8988T (cell line): ENCODE measurements around the gene SLC25A11.
A peak's percentile ranks its signal among the peaks of the same experiment; 100 is the strongest.
"Not testable (repeated sequence)": the region's sequence is repeated elsewhere in the genome, so short reads cannot be mapped to it uniquely, and the experiment has no call there.

ENCODE experiments used
- DNase-seq: peaks from one replicate; pipeline ENCODE4 v3.0.0; 2011

SLC25A11 gene

DNA sequence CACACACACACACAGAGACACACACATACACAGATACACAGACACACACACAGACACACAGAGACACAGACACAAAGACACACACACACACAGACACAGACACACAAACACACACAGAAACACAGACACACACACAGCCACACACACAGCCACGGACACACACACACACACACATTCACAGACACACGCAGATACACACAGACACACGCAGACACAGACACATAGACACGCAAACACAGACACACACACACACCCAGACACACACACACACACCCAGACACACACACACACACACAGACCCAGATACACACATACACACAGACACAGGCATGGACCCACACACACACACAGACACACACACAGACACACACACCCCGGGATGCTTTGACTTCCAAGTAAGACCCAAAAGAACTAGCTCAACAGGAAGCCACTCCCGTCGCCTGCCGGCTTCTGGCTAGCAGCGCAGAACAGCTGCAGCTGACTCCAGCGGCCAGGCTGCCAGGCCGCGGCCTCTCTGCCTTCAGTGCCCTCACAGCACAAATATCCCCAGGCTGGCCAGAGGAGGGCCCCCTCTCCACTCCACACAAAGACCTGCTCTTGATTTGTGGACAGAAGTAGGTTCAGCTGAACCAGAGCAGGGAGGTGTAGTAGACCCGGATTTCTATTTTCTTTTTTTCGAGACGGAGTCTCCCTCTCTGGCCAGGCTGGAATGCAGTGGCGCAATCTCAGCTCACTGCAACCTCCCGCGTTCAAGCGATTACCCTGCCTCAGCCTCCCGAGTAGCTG, 30.9 kb downstream of the SLC25A11 start:
- DNase-seq = peak; percentile 45

DNA sequence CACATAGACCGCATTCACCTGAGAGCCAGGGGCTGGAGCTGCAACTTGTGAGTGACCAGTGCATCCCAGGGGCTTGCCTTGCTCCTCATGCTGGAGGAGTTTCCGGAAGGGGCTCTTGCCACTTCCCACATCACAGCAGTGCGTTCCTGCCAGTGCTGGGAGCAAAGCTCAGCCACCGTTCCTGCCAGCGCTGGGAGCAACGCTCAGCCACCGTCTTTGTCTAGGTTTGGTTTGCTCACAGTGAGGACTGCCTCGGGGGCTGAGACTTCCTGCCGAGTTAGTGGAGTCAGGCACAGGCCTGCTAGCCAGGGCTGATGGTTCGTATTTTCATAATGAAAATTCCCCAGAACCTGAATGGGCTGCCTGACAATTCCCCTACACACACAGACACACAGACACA, 31.5 kb downstream of the SLC25A11 start:
- DNase-seq = no peak

DNA sequence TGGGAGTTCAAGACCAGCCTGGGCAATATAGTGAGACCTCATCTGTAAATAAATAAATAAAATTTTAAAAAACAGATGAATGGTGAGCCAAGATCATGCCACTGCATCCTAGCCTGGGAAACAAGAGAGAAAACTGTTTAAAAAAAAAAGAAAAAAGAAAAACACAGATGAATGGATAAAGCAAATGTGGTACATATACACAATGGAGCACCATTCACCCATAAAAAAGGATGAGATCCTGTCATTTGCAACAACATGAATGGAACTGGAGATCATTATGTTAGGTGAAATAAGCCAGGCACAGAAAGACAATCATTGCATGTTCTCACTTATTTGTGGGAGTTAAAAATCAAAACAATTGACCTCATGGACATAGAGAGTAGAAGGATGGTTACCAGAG, 33.2 kb downstream of the SLC25A11 start:
- not testable (repeated sequence) for DNase-seq

DNA sequence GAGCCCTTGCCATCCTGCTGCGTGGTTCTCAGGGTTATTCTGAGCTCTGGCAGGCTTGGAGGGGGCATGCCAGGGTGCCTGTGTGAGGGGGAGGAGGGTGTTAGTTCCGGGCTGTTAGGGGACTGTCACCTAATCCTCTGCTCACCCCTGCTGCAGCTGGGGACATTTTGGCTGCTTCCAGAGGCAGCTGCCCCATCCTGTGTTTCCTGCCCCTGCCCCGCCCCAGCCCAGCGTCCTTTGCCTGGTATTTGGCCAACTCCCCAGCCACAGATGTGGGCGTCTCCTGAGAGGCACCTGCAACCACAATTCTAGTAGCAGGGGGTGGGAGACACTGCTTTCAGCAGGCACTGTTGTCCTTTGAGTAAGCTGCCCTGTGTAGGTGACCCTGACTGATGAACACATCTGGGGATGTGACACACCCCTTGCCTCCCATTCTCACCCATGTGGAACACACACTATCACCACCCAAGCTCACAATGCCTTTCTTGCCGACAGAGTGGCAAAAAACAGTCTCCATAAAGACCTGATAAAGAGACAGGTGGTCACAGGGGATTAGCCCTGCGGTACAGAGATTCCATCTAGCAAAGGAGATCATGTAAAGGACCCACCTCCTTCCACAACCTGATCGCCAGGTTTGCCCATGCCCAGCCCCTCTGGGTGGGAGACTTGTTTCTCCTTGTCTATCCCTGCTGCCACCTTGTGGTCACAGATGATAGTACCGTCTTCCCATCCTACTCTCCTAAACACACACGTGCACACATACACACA, 36.6 kb downstream of the SLC25A11 start, which contains the start of gene CHRNE:
CHRNE (minus strand) TSS at position 48 of the 768 bp plus-strand sequence; CDS start at position 13, 35 bp downstream.
- DNase-seq = peak; percentile 40

DNA sequence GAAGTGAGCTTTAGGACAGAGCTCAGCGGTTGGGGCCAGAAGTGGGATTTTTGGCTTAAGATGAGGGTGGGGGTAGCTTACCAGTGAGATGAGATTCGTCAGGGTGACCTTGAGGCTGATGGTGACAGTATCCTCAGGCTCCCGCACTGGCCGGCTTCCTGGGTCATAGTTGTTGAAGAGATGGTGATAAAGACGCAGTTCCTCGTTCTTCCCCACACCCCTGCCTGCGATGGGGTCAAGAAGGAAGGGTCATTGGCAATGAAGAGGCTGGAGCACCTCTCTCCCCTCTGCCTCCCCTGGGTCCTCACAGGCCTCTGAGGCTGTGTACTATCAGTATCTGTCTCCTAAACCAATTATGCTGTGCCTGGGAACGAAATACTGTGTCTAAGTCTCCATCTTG, 37.3 kb downstream of the SLC25A11 start:
- no peak for DNase-seq

DNA sequence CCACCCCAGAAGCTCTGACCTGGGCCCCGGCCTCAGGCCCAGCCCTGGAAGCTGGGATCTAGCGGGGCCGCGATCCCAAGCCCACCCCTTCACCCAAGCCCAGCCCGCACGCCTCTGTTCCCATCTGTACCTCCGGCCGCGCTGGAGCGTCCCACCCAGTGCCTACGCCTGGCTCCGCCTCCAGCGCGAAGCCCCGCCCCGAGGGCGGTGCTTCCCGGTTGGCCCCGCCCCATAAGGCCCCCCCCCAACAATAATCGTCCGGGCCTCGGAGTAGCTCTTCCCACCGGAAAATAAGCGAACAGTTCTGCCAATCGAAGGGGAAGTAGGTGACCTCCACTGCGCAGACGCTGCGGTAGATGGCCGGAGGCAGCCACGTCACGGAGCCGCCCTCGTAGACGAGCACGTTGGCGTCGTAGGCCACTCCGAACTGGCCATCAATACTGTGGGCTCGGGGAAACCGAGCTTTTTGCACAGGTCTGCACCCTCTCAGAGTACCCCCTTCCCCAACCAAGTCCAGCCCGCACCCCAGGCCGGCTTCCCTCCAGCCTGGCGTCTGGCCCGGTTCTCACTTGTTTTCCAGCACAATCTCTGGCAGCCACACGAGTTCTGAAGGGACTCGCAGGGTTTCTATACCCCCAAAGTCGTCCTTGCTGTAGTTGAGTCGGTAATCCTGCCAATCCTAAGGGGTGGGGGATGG, 38.0 kb downstream of the SLC25A11 start:
- DNase-seq = no peak

DNA sequence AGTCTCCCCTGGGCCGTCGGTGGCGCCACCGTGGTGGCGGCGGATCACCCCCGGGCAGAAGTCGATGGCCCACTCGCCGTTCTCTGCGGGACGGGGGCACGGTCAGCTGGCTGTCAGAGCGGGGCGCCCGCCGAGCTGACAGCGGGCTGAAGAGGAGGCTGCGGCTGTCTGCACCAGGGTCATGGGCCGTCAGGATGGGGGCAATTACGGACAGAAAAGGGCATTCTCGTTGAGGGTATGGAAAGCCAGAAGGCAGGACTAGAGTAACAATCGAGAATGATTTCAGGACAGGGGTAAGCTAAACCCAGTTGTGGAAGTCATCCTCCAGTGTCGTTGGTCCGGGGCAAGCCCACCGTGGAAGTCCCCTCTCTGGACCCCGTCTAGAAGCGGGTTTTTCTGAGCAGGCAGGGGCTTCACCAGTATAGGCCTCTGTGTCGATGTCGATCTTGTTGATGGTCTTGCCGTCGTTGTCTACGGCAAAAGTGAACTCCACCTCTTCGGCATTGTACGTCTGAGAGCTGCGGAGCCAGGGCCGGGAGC, 38.7 kb downstream of the SLC25A11 start:
- peak; percentile 18 for DNase-seq

DNA sequence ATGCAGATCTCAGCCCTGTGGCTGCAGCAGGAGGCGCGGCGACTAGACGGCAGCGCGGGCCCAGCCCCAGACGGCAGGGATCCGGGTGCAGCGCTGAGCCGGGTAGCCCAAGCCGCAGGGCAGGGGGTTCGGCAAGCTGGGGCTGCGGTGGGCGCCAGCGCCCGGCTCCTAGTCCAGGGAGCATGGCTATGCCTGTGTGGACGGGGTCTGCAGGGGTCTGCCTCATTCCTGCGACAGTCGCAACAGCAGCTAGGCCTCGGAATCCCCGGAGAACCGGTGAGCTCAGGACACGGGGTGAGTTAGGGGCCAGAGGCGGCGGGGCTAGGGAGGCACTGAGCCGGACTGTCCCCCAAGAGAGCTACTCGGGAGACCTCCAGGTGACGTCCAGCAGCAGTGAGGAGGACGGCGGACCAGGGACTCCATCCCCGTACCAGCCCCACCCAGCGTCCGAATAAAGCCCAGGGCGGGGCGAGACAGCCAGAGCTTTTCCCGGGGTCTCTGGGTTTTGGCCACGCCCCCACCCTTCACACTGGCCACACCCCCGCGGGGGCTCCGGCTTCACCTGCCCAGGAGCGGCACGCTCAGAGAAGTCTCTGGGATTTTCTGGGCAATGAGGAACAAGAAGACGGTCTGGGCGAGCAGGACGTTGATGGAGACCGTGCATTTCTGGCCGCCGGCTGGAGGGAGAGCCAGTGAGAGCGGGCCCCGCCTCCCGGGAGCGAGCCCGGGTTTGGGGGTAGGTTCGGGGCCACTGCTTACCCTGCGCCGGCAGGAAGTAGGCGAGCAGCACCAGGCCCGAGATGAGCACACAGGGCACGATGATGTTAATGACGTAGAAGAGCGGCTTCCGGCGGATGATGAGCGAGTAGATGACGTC, 39.4 kb downstream of the SLC25A11 start:
- DNase-seq = no peak

DNA sequence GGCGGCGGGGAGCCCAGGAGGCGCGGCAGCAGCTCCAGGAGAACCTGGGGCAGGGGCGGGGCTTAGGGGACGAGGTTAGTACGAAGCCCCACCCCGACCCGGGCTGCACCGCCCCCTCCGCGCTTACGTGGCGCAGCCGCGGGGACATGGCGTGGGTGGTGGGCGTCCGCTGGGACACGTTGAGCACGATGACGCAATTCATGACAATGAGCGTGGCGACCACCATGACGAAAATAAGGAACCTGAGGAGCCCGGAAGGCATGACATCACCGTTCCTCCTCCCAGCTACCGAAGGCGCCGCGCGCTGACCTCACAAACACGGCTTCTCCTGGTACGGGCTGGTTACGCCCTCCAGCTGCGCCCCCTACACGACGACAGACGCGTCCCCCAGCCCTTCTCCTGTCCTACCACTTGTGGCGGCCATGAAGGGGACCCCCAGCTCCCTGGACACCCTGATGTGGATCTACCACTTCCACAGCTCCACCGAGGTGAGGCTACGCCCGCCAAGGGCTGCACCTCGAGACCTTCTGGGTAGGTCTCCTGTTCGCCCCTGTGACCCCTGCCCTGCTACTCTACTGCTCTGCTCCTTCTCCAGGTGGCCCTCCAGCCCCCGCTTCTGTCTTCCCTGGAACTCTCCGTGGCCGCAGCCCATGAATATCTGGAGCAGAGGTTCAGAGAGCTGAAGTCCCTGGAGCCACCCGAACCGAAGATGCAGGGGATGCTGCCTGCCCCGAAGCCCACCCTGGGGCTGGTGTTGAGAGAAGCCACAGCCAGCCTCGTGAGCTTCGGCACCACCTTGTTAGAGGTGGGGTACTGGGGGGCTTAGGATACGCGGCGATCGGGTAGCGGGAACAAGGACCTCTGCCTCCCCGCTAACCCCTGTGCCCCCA, 40.3 kb downstream of the SLC25A11 start, which contains the start of gene C17orf107:
C17orf107 (plus strand) TSS at position 196 of the 890 bp plus-strand sequence; CDS start at position 423, 227 bp downstream.
- DNase-seq = no peak

DNA sequence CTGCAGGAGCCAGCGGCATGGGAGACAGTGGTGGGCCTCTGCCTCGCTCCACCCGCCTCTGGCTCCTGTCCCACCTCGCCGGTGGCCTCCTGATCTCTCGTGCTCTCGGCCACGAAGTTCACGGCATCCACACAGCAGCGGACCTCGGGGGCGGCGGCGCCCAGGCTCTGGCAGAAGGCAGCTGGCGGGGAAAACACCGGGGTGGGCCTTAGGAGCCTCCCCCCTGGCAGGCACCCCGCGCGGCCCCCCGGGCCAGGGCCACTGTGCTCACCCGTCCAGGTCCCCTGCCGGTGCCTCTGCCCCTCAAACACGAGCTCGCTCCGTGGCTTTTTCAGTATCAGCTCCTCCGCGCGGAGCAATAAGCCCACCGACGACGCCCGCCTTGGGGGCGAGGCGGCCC, 40.9 kb downstream of the SLC25A11 start:
- DNase-seq = no peak

DNA sequence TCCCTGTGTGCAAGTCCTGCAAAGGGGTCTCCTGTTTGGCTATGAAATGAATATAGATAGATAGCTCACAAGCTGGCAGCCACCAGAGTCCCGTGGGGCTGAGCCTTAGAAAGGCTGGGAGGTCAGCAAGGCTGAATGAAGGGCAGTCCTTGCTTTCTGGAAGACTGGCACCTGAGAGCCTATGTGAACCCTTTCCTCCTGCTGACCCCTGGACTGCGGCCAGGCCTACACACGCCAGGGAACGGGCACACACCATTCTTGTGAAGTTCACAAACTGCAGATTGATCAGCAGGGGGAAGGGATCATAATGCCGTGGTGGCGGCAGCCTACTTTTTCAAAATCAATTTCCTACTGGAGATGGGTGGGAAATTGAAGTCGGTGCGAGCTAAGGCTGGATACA, 41.5 kb downstream of the SLC25A11 start:
- DNase-seq = no peak

DNA sequence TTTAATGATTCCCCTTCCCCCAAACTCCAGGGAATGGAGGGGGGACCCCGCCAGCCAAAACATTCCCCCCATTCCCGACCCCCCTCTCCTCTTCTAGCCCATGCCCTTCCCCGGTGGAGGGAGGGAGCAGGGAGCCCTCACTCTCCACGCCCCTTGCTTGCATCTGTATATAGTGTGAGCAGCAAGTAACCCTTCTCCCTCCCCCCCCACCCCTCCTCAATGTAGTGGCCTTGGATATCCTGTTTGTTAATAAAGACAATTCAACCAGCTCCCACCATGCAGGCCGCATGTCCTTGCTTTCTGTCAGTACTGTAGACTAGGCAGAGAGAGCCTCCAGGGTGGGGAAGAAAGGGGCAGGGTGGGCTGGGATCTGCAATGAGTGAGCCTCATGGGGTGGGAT, 42.1 kb downstream of the SLC25A11 start:
- DNase-seq = no peak

DNA sequence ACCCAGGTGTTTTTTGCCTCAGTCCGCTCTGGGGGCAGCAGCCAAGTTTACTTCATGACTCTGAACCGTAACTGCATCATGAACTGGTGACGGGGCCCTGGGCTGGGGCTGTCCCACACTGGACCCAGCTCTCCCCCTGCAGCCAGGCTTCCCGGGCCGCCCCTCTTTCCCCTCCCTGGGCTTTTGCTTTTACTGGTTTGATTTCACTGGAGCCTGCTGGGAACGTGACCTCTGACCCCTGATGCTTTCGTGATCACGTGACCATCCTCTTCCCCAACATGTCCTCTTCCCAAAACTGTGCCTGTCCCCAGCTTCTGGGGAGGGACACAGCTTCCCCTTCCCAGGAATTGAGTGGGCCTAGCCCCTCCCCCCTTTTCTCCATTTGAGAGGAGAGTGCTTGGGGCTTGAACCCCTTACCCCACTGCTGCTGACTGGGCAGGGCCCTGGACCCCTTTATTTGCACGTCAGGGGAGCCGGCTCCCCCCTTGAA, 42.6 kb downstream of the SLC25A11 start:
- no peak for DNase-seq

DNA sequence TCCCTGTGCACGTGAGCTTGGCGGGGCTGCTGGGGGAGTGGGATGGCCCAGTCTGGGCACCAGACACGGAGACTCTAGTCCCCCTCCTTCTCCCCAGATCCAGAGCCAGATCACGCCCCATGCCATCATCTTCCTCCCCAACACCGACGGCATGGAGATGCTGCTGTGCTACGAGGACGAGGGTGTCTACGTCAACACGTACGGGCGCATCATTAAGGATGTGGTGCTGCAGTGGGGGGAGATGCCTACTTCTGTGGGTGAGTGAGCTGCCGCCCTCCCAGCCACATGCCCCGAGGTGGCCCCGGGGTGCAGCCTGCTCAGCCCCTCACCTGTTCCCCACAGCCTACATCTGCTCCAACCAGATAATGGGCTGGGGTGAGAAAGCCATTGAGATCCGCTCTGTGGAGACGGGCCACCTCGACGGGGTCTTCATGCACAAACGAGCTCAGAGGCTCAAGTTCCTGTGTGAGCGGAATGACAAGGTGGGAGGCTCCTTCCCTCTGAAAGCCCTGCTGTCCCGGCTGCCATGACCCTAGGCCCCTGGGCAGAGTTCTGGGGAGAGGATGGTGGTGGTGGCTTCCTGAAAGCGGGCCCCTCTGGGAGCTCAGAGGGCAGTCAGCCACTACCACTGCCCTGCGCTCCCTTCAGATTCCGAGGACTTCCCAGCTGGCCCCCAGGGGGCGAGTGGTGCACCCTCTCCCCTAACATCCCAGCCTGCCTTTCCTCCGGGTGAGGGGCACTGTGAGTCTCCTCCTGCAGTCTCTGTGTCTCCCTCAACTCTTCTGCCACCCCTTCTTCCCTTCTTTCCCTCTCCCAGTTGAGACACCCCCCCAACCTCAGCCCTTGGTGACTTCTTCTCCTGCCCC, 43.3 kb downstream of the SLC25A11 start:
- no peak for DNase-seq

DNA sequence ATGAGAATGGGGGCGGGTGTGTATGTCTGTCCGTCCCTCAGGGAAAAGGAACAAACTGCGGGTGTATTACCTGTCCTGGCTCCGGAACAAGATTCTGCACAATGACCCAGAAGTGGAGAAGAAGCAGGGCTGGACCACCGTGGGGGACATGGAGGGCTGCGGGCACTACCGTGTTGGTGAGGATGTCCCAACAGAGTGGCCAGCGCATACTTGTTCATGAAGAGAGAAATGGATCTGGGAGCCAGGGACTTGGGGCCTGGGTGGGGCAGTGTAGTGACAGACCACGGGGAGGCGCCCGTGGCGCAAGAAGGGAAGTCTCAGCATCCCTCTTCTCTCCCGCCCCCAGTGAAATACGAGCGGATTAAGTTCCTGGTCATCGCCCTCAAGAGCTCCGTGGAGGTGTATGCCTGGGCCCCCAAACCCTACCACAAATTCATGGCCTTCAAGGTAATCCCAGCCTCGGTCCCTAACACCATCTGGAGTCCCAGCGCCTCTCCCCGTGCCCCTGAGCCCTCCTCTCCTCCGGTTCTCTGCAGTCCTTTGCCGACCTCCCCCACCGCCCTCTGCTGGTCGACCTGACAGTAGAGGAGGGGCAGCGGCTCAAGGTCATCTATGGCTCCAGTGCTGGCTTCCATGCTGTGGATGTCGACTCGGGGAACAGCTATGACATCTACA, 44.1 kb downstream of the SLC25A11 start:
- DNase-seq = peak; percentile 66

DNA sequence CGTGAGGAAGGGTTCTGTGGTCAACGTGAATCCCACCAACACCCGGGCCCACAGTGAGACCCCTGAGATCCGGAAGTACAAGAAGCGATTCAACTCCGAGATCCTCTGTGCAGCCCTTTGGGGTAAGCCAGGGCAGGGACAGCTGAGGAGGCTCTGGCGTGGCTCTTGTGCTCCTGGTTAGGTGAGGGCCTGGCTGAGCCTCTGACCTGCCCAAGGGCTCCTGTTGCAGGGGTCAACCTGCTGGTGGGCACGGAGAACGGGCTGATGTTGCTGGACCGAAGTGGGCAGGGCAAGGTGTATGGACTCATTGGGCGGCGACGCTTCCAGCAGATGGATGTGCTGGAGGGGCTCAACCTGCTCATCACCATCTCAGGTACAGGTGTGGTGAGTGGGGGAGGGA, 44.7 kb downstream of the SLC25A11 start:
- DNase-seq = no peak

DNA sequence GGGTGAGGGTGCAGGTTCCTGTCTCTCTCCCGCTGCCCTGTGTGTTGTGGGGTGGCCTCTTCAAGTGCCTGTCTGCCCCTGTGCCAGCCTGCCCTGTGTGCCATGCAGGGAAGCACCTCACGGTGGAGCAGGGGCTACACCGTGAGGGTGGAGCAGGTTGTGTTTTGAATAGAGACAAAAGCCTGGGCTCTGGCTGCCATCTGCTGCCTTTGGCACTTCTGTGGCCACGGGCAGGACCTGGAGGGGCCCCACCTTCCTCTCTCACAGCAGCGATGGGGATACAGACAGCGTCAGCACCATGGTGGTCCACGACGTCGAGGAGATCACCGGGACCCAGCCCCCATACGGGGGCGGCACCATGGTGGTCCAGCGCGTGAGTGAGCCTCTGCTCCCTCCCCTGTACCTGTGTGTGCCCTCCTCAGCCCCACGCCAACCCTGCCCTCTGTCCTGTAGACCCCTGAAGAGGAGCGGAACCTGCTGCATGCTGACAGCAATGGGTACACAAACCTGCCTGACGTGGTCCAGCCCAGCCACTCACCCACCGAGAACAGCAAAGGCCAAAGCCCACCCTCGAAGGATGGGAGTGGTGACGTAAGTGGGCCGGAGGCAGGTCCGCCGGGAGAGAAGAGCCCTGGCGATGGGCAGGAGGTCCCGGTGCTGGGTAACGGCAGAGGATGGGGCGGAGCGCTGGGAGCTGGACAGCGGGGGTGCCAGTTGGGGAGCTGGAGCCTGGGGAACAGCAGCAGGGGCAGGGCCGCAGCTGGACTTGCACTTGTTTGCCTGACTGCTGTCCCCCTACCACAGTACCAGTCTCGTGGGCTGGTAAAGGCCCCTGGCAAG, 45.9 kb downstream of the SLC25A11 start:
- DNase-seq = no peak

DNA sequence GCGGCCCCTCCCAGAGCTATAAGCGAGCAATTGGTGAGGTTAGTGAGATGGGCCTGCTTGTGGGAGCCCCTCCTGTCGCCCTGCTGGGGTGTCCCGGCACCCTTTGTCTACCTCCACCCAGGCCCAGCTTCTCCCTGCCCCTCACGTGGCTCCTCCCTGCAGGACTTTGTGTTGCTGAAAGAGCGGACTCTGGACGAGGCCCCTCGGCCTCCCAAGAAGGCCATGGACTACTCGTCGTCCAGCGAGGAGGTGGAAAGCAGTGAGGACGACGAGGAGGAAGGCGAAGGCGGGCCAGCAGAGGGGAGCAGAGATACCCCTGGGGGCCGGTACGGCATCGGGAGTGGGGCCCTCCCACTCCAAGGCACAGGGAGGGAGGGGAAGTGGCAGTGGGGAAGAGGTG, 46.6 kb downstream of the SLC25A11 start:
- no peak for DNase-seq
